ENCODE data around the gene MYO10.
"Not testable (repeated sequence)": the region's sequence is repeated elsewhere in the genome, so short reads cannot be mapped to it uniquely, and the experiment has no call there.

Gene MYO10

GRCh38 chr5:16654647-16655334, 281.3 kb downstream of the MYO10 start:
- no peak overlapping the region for H3K27ac Mint-ChIP-seq
- peaks cover 6% of the 10 kb centered on the region for H3K9me3 Mint-ChIP-seq
- H3K27me3 Mint-ChIP-seq (ENCODE audit: low read depth): no peaks in the 10 kb centered on the region
- H3K36me3 Mint-ChIP-seq (ENCODE audit: low read depth): no peaks in the 10 kb centered on the region
- H3K4me3 Mint-ChIP-seq: no peak overlapping the region
- H3K4me1 Mint-ChIP-seq (ENCODE audit: low read depth): peaks cover 3% of the 10 kb centered on the region

- not testable (repeated sequence) for H3K4me3 Mint-ChIP-seq; H3K36me3 Mint-ChIP-seq (ENCODE audit: low read depth); H3K4me1 Mint-ChIP-seq (ENCODE audit: low read depth); H3K27me3 Mint-ChIP-seq (ENCODE audit: low read depth); H3K27ac Mint-ChIP-seq
- H3K9me3 Mint-ChIP-seq: peaks cover 22% of the 10 kb centered on the region
Observed at GRCh38 chr5:16648739-16649138, 287.3 kb downstream of the MYO10 start.

GRCh38 chr5:16644301-16644889, 291.7 kb downstream of the MYO10 start:
- H3K4me3 Mint-ChIP-seq: no peak overlapping the region
- H3K27ac Mint-ChIP-seq: no peak overlapping the region

GRCh38 chr5:16642867-16643266, 293.2 kb downstream of the MYO10 start:
- Mint-ChIP-seq H3K27me3 (ENCODE audit: low read depth) (peaks cover 4% of the 10 kb centered on the region), H3K4me1 (ENCODE audit: low read depth) (peaks cover 5% of the 10 kb centered on the region), H3K36me3 (ENCODE audit: low read depth) (peaks cover 2% of the 10 kb centered on the region), H3K9me3 (peaks cover 18% of the 10 kb centered on the region), H3K4me3 (no peak overlapping the region), H3K27ac (no peak overlapping the region)

More at GRCh38 chr5:16644301-16644889, 291.7 kb downstream of the MYO10 start:
- Mint-ChIP-seq H3K4me1 (ENCODE audit: low read depth) (peaks cover 5% of the 10 kb centered on the region), H3K36me3 (ENCODE audit: low read depth) (peaks cover 2% of the 10 kb centered on the region), H3K27me3 (ENCODE audit: low read depth) (peaks cover 4% of the 10 kb centered on the region), H3K9me3 (peaks cover 19% of the 10 kb centered on the region)

- Mint-ChIP-seq H3K9me3 (no peaks in the 10 kb centered on the region), H3K4me1 (ENCODE audit: low read depth) (peaks cover 3% of the 10 kb centered on the region), H3K4me3 (no peak overlapping the region), H3K27ac (no peak overlapping the region), H3K27me3 (ENCODE audit: low read depth) (peaks cover 5% of the 10 kb centered on the region), H3K36me3 (ENCODE audit: low read depth) (peaks cover 2% of the 10 kb centered on the region)
Observed at GRCh38 chr5:16639206-16639605, 296.9 kb downstream of the MYO10 start.

- no peak overlapping the region for H3K27ac Mint-ChIP-seq
Observed at GRCh38 chr5:16628376-16628775, 307.7 kb downstream of the MYO10 start.

GRCh38 chr5:16626696-16627264, 309.3 kb downstream of the MYO10 start:
- Mint-ChIP-seq H3K4me1 (ENCODE audit: low read depth) (peaks cover 37% of the 10 kb centered on the region), H3K36me3 (ENCODE audit: low read depth) (peaks cover 3% of the 10 kb centered on the region), H3K4me3 (peak overlapping the region; percentile 56), H3K9me3 (no peaks in the 10 kb centered on the region), H3K27ac (peak overlapping the region; percentile 88), H3K27me3 (ENCODE audit: low read depth) (no peaks in the 10 kb centered on the region)

More at GRCh38 chr5:16628376-16628775, 307.7 kb downstream of the MYO10 start:
- Mint-ChIP-seq H3K36me3 (ENCODE audit: low read depth) (peaks cover 3% of the 10 kb centered on the region), H3K4me3 (no peak overlapping the region), H3K27me3 (ENCODE audit: low read depth) (no peaks in the 10 kb centered on the region), H3K4me1 (ENCODE audit: low read depth) (peaks cover 36% of the 10 kb centered on the region), H3K9me3 (no peaks in the 10 kb centered on the region)

GRCh38 chr5:16625096-16625495, 311.0 kb downstream of the MYO10 start:
- Mint-ChIP-seq H3K27ac (no peak overlapping the region), H3K4me1 (ENCODE audit: low read depth) (peaks cover 35% of the 10 kb centered on the region), H3K36me3 (ENCODE audit: low read depth) (peaks cover 1% of the 10 kb centered on the region), H3K4me3 (no peak overlapping the region), H3K27me3 (ENCODE audit: low read depth) (no peaks in the 10 kb centered on the region), H3K9me3 (no peaks in the 10 kb centered on the region)

GRCh38 chr5:16619136-16619535, 317.0 kb downstream of the MYO10 start:
- Mint-ChIP-seq H3K36me3 (ENCODE audit: low read depth) (peaks cover 11% of the 10 kb centered on the region), H3K4me3 (no peak overlapping the region), H3K9me3 (no peaks in the 10 kb centered on the region), H3K4me1 (ENCODE audit: low read depth) (peaks cover 18% of the 10 kb centered on the region), H3K27ac (no peak overlapping the region), H3K27me3 (ENCODE audit: low read depth) (no peaks in the 10 kb centered on the region)

GRCh38 chr5:16618138-16618897, 317.8 kb downstream of the MYO10 start:
- H3K36me3 Mint-ChIP-seq (ENCODE audit: low read depth): peaks cover 13% of the 10 kb centered on the region
- H3K4me1 Mint-ChIP-seq (ENCODE audit: low read depth): peaks cover 27% of the 10 kb centered on the region
- no peaks in the 10 kb centered on the region for H3K9me3 Mint-ChIP-seq
- no peak overlapping the region for H3K4me3 Mint-ChIP-seq
- H3K27me3 Mint-ChIP-seq (ENCODE audit: low read depth): no peaks in the 10 kb centered on the region
- H3K27ac Mint-ChIP-seq: no peak overlapping the region

GRCh38 chr5:16617274-16617968, 318.7 kb downstream of the MYO10 start:
- Mint-ChIP-seq H3K4me1 (ENCODE audit: low read depth) (peaks cover 34% of the 10 kb centered on the region), H3K9me3 (no peaks in the 10 kb centered on the region), H3K4me3 (no peak overlapping the region), H3K27ac (no peak overlapping the region), H3K27me3 (ENCODE audit: low read depth) (no peaks in the 10 kb centered on the region), H3K36me3 (ENCODE audit: low read depth) (peaks cover 16% of the 10 kb centered on the region)

GRCh38 chr5:16616536-16617273, 319.4 kb downstream of the MYO10 start, which contains the start of gene RETREG1:
TSS of gene RETREG1 (minus strand) at chr5:16616997. CDS start at chr5:16616971, 26 bp downstream.
- no peaks in the 10 kb centered on the region for H3K27me3 Mint-ChIP-seq (ENCODE audit: low read depth)
- peaks cover 34% of the 10 kb centered on the region for H3K4me1 Mint-ChIP-seq (ENCODE audit: low read depth)
- H3K9me3 Mint-ChIP-seq: no peaks in the 10 kb centered on the region
- H3K27ac Mint-ChIP-seq: peak within 1 kb of the TSS; percentile 94
- peaks cover 19% of the 10 kb centered on the region for H3K36me3 Mint-ChIP-seq (ENCODE audit: low read depth)
- H3K4me3 Mint-ChIP-seq: peak within 1 kb of the TSS; percentile 94

- peaks cover 34% of the 10 kb centered on the region for H3K4me1 Mint-ChIP-seq (ENCODE audit: low read depth)
- peaks cover 24% of the 10 kb centered on the region for H3K36me3 Mint-ChIP-seq (ENCODE audit: low read depth)
- peak overlapping the region; percentile 94 for H3K27ac Mint-ChIP-seq
- no peaks in the 10 kb centered on the region for H3K9me3 Mint-ChIP-seq
- peak overlapping the region; percentile 94 for H3K4me3 Mint-ChIP-seq
- H3K27me3 Mint-ChIP-seq (ENCODE audit: low read depth): no peaks in the 10 kb centered on the region
Observed at GRCh38 chr5:16615741-16616535, 320.1 kb downstream of the MYO10 start.

Data from T-helper 1 cell treated with Interleukin-12 subunit alpha and Interleukin-12 subunit beta and Interleukin-4 antibody, amounts not matched to agents 30 μg/mL and 1 μg/mL, for 36 hours (primary cell).